NCI-H774 (cell line): Measurements from ENCODE around the gene CYBB.

ENCODE experiments used
- DNase-seq: peaks from one replicate; lab custom pipeline; 2025; lab: John Stamatoyannopoulos, UW

The CYBB gene

DNA sequence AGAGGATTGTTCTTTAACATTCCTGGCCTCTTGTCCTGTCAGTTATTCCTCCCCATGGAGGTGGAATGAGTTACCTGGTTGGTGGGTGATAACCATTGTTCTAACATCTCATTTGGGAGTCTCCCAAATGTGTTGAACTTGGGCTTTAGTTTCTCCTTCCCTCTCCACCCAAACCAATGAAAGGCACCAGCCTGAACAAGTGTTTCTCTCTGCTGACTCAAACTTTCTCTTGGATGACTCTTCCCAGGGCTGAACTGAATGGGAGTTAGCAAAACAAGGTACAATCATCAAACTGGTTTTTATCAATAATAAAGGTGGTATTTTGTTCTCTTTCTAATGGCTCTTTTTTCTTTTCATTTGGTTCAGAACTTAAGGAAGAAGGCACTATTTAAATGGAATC lies 64.8 kb downstream of the CYBB start:
- no peak for DNase-seq

DNA sequence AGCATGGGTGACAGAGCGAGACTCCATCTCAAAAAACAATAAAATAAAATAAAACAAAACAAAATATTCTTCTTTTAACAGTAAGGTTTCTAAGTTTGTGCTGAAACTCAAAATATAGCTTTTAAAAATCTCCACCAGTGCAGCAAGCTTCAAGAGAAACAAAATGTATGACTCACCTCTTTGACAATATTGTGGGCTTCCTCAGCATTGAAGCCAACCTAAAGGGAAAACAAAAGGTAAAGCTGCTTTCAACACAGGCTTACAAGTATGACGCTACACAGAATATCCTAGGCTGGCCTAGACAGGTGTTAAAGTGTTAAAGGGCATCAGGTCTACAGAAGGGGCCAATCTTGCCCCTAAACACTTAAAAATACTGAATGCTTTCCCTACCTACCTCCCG lies 66.3 kb downstream of the CYBB start:
- no peak for DNase-seq

DNA sequence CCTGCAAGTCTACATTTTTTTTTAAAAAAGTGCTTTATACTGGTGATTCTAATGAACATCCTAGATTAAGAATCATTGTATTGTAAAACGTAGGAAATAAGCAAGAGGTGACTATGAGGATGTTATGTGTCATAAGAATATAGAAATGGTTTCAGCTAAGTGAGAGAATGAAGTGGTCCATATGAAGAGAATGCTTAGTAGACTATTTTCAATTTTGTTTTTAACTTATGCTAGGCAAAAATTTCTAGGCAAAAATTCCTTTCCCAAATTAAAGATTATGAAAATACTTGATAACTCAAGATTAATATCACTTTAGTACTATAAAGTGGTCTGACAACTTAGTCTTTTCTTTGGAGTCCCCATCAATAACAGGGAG lies 66.7 kb downstream of the CYBB start:
- no peak for DNase-seq

DNA sequence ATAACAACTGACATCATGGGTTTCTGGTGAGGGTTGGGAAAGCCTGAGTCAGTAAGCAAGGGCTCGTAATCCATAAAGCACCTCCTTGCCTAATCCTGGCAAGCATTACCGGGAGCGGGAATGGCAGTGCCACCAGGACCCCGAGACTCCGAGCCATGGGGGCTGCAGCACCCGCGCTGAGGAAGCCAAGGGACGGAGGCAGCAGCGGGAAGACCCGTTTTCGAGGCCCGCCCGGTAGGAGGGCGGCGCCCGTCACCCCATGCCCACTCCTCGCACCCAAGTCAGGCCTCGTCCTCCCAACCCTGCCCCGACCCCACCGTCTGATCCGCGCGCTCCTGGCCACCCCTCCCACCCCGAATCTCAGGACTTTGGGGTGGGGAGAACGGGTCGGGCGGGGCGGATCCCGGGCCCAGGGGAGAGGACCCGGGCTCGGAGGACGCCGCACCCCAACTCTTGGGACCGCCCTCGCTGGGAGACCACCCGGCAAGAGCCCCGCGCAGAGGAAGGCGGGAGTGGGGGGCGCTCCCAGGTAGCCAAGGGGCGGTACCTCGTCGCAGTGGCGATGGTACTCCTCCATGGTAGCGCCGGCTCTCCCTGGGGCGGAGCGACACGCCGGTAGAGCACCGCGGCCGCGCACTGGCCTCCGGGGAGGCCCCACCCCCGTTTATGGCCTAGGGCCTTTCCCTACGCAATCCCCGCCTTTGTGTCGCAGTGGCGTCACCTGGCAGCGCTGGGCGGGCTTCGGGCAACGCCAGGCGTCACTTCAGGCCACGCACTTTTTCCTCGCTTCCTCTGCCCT lies 67.3 kb downstream of the CYBB start, which contains the start of gene DYNLT3:
Gene DYNLT3, minus strand, starts transcription at position 638 of the 799 bp plus-strand sequence. Its CDS starts 61 bp downstream, at position 577.
- peak; percentile 78 for DNase-seq

DNA sequence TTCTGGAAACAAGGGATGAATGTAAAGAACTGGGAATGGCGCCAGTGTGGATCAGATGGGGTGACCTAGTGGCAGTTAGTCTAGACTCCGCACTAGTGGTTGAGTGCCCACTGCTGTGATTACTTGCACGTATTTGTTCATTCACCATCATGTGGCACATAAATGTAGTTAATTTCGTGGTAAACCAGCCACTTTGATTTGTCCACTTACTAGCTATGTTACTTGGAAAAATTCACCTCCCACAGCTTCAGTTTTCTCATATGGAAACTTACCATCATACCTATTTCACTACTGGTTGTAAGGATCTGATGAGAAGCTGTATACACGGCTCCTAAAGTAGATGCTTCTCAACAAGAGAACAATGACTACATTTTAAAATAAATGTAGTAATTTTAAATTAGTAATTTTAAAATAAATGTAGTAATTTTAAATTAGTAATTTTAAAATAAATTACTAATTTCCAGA lies 67.9 kb downstream of the CYBB start:
- DNase-seq = no peak

DNA sequence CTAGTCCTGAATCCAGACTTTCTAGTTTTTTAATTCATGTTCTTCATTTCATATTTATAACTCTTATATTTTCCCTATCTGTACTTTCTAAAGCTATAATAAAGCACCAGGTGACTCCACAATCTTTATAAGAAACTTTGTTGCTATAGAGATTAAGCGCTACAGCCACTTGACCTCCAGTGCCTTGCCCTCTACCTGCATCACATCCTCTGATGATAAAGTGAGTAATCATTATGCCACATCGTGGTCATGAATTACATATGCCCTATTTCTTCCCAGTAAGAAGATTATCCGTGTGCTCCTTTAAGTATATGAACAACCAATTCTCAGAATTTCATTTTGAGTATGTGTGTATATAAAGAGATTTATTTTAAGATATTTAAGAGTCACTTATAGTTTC lies 74.3 kb downstream of the CYBB start:
- no peak for DNase-seq

DNA sequence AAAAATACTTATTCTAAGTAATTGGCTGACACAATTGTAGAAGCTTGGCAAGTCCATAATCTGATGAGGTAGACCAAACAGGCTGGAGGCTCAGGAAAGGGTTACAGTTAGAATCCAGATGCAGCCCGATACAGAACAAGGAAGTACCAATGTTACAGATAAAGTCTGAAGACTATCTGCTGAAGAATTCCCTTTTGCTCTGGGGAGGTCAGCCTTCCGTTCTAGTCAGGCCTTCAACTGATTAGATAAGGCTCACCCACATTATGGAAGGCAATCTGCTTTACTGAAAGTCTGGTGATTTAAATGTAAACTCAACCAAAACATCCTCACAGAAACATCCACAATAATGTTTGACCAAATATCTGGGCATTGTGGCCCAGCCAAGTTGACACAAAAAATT lies 74.9 kb downstream of the CYBB start:
- DNase-seq = no peak

DNA sequence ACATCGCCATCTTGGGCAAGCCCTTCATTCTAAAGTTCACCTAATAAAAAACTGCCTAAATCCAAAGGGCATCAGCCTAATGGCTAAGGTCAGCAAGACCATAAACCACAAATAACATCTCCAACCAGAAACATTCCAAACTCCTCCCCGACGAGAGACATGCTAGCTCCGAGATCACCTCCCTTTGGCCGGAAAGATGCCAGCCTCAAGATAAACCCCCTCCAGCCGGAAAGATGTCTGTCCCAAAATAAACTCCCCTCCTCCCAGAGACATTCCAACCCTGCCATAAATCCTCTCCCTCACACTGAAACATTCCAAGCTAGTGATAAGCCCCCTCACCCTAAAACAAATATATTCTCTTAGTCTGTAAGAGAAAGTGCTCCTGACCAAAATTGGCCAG lies 80.9 kb downstream of the CYBB start:
- no peak for DNase-seq

DNA sequence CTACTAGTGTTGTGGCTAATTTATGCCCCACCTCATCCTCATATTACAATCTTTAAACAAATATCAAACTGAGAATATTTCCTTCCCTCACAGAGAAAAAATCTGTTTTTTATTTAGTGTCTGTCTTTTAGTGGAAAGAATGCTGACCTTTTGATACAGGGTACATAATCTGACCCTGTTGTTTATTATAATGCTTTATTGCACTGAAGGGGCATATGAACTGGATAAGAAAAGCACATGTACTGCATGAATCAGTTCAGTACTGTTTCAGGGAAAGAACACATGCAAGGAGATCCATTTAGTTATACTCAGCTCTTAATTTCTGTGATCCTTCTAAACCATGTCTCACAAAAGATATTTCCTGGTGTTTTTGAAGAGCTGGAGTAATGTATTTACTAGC lies 83.0 kb downstream of the CYBB start:
- no peak for DNase-seq
